Stimulated activated CD4-positive, alpha-beta T cell treated with anti-CD3 and anti-CD28 coated beads, Interleukin-15, amount 100 ng/mL, for 1 hour (primary cell): ENCODE results near the gene ZNHIT6.

ENCODE experiments used
- DNase-seq, 2 donors: peaks; one replicate each; pipeline ENCODE4 v3.0.0-alpha.2; 2020; ENCODE audit warnings: low read depth in 1 of 2, low spot score in 1 of 2

The ZNHIT6 gene

DNA sequence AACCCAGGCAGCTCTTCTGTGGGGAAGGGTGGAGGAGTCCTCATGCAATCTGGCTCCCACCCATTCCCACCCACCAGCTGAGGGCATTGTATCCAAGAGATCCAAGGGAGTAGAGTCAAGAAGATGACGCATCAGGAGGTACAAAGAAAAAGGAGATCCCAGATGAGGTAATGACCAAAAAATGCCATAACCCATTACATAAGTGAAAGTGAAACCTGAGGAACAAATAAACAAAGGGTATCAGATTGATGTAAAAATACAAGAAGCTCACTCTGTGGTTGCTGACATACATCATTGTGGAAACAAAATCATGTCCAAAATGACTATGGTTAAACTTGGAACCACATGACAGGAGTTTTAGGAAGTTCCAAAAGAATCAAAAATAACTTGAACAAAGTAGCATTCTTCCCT is 85.2 kb downstream of the ZNHIT6 start:
- no peak for DNase-seq

DNA sequence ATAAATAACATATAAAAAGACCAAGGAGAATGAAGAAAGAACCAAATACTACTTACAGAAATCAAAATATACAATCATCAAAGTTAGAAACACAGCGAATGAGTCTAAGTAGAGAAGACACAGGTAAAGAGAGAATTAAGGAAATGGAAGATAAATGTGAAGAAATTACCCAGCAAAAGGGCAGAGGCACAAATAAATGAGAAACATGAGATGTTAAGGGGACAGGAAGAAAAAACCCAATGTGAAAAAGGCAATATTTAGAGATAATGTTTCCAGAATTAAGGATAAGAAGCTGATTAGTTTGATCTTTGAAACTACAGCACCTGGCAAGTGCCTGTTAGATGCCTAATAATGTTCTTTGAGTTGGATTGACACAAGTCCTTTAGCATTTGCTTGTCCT is 86.8 kb downstream of the ZNHIT6 start:
- DNase-seq = no peak

DNA sequence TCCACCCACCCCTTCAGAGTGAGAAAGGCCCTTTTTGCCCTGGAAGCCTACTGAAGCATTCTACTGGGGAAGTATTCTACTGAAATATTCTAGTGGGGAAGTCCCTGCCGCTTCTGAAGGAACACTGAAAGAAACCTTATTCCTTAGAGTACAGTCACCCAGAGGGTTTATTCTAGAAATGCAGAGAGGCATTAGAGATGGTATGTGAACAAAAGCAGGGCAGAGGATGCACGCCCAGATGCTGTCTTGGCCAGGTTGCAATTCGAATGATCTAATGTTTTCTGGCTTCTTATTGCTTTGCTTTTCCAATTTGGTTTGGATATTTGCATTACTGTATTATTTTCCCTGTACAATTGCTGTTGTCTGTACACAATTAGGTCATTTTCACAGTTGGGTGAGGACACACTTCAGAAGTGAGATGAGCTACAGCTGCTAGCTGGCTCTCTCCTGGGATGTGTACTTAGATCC is 90.6 kb downstream of the ZNHIT6 start:
- no peak for DNase-seq

DNA sequence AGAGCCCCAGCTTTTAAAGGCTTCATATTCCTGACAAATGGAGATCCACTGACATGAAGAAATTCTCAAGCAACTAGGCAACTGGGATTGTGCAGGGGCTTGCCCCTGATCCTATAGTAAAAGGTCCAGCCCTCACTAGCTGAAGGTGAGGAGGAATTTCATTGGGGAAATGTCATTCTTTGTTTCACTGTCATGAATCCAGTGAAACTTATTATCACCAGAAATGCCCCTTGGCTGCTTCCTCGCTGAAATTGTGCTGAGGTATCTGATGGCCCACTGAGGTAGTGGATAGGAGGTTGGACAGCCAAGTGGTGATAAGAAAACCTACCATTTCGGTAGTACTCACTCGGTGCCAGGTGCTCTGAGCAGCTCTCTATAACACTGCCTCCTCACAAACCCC is 91.5 kb downstream of the ZNHIT6 start:
- DNase-seq = no peak

DNA sequence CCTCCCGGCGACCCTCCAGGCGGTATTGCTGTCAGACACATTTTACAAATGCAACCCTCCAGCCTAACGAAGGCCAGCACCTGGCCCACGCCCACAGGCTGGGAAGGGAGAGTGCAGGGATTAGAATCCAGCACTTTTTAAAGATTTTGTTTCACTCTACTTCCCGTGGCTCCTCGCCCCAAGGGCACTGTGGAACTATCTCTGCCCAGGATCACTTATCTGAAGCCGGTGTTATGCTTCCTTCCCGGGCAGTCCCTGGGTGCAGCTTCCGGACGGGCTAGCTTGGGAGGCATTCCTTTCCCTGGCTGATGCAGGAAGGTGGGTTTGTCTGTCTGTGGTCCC is 91.9 kb downstream of the ZNHIT6 start:
- DNase-seq = no peak

DNA sequence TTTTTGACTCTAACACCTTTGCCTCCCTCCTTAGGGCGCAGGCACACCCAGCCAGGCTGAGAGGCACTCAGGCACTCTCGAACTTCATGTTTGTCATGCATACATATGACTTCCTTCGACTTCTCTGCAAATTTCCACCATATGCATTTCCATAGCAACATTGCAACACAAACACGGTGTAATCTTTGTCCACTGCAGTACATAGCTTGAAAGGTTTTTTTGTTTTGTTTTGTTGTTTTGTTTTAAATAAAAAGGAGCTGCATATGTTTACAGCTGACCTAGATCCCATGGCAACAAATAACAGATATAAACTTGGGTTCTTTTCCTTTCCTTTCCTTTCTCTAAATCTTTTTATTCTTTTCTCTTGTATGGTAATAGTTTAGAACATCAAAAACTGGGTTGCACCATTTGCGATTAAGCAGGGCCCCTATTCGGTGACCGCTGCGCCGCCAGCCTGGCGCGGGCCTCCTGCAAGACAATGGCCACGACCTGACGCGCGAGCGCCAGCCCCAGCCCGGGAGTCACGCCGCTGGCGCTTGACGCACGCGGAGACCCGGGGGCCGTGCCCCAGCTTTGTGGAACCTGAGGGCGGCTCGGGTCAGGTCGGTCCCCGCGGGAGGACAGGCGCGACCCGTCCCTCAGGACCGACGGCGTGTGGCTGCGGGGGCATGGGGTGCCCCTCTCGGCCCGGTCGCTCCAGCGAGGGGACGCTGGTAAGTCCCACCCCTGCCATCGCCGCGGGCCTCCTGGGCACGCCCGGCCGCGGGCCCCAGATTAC is 92.5 kb downstream of the ZNHIT6 start:
- no peak for DNase-seq

DNA sequence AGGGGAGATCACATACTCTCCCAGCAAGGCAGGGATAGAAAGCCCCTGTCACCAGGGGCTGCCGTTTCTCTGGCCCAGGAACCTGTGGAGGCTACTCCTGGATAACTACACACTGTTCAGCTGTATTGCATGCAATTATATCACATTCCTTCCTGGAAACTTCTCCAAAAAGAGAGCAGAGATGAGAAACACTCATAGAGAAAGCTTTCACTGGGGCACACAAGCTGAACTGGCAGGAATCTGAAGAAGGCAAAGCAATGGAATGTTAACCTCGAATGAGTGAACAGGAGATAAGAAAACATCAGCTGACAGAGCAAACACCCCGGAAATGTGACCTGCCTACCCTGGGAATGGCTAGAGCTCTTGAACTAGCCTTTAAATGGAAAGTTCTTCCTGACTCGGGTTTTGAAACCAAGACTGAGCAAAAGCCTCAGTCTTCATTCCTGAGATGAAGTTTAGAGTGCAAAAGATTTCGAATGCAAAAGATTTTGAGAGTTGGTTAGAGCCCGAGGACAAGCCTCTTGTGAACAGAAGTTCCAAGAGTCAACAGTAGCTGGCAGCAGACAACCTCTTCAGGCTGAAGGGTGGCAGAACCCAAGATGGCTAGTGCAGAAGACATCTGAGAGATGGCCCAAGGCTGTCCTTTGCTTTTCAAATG is 95.4 kb downstream of the ZNHIT6 start:
- DNase-seq = no peak

DNA sequence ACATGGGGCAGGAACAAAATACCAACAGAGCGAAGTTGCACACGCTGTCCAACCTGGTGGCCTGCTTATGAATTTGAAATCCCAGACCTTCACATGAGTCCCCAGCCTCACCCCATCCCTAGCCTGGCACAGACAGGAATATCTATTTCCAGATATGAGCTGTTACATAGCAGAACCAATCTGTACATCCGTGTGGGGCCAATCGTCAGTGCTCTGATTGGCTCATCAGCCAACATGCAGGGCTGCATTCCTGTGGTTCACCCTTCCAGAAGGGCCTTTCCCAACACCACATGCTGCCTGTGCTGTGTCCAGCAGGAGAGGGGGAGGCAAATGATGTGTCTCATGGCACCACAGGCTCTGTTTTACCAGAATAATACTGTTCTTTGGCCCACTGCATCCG is 96.4 kb downstream of the ZNHIT6 start:
- DNase-seq = no peak

DNA sequence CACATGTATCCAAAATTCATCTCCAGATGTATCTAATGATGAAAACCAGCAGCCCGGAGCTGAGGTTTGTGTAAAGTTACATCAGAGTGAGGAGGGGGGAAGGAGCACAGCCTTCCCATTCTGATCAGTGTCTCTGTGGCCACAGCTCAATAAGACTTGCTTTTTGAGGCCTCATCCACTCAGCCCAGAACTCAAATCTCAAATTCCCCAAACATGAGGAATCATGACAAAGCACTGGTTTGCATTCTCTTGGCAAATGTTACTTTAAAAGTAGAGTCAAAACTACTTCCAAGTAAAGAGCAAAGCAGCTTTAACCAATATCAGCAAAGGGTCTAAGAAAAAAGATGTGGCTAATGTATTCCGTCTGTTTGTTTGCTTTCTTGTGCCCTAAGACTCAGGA is 96.8 kb downstream of the ZNHIT6 start:
- DNase-seq = no peak

DNA sequence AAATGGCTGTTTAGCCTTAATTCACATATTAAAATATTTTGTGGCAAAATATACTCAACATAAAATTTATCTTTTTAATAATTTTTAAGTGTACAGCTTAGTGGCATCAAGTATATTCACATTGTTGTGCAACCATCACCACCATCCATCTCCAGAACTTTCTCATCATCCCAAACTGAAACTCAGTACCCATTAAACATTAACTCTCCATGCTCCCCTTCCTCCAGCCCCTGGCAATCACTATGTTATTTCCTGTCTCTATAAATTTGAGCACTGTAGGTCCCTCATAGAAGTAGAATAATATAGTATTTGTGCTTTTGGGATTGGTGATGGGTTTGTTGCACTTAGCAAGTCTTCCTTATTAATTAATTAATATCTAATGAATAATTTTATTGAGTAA is 98.3 kb downstream of the ZNHIT6 start:
- DNase-seq = no peak

DNA sequence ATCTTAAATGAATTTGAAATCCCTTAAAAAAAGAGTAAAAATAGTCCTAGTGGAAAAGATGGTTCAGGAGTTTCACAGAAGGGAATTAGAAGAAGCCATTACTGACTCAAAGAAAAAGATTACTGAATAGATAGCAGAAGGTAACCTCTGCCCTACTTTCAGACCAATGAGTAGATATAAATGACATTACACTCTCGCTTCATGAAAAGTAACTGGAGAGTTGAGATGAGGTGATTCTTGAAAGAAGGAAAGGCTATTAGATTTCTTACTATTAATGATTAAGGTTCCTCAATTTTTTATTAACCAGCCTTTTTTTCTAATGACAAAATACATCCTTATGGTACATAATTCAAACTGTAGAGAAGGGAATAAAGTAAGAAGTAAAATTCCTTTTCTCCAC is 99.4 kb downstream of the ZNHIT6 start:
- no peak for DNase-seq

DNA sequence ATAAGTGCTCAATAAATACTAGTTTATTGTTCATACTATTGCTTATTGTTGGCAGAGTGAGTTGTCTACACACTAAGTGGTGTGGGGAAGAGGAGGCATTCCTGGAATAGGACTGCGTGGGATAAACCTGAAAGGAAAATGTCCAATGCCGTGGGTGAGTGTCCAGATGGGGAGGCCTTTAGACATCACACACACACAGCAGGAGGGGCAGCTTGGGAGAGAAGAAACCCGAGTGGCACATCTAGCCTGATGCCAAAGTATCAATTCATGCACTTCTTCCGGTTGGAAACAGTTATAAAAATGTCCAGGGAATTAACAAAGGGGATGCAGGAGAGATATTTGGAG is 100.3 kb downstream of the ZNHIT6 start:
- DNase-seq = no peak

DNA sequence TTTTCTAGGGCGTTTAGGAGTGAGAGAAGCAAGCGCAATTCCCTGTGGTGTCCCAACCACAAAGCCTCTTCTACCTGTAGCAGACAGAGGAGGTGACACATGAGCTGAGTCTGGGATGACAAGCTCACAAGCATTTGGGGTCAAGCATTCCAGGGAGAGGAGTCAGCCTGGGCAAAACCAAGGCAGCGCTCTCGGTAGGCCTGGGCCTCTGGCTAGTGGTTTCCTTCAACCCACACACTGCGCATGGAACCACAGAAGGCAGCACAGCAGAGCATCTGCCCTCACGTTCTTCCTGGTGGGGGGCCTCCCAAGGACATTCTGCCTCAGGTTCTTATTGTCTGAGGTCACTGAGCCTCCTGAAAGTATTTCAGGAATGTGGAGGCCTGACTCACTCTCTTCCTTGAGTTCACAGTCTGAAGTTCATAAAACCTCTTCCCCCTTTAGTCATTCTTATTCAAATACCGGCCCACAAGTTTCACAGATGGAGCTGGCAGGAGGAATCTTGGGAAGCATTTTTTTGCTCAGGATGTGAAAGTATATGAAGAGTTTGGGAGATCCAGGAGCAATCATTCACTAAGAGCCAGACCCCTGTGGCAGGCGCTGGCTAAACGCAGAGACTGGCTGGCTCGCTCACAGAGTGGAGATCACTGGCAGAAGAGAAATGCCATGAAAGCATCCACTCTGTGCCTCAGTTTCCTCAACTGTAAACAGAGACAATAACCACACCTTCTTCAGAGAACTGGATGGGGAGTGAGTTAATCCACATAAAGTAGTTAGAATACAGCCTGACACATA is 100.9 kb downstream of the ZNHIT6 start:
- no peak for DNase-seq

DNA sequence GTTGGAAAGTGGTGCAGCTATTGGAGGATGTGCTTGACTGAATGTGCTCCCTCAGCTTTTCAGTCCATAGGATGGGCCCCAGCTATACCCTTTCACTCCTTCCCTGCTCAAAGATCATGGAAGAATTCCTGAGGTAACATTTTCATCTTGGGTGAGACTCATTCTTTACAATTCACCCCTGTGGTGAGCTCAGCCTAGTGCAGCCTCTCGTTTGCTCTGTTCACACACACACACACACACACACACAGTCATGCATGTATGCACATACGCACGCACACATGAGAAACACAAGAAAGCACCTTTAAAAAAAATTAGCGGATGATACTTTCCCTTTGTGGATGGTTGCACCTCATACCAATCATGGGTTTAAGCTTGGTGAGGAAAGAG is 101.8 kb downstream of the ZNHIT6 start:
- no peak for DNase-seq

DNA sequence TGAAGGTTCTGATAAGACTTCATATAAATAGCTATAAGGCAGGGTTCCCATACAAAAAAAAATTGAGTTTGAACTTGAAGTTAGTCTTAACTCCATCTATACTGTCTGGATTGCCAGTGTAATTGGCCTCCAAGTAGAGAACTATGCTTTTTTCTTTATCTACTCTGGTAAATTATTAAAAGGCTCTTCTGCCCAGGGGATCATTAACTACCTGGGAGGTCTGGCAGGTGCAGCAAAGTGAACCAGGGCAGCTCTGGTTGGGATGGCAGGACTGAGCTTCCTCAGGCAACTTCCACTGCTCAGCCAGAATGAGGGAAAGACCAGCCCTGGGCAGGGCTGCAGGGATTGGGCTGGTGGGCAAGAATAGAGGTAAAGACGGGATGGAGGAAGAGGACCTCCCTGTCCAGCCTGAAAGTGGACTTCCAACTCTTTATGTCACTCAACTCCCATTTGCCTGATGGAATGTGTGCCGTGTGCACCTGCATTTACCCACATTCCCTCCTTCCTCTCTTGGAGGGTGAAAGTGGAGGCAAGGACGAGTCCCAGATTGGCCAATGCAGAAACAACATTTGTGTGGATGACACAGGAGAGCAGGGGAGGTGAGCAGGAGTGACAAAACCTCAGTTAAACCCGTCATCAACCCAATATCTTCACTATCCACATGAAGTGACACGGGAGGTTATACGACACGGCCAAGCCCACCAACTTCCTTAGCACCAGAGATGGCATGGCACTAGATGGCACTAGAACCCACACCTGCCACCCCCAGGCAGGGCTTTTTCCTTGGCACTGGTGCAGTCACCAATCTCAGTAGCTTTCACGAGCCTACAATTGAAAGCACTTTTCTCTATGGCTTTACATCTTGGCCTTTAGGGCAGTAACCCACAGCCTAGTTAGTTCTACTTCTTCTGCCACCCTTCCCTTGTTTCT is 102.5 kb downstream of the ZNHIT6 start:
- no peak for DNase-seq

DNA sequence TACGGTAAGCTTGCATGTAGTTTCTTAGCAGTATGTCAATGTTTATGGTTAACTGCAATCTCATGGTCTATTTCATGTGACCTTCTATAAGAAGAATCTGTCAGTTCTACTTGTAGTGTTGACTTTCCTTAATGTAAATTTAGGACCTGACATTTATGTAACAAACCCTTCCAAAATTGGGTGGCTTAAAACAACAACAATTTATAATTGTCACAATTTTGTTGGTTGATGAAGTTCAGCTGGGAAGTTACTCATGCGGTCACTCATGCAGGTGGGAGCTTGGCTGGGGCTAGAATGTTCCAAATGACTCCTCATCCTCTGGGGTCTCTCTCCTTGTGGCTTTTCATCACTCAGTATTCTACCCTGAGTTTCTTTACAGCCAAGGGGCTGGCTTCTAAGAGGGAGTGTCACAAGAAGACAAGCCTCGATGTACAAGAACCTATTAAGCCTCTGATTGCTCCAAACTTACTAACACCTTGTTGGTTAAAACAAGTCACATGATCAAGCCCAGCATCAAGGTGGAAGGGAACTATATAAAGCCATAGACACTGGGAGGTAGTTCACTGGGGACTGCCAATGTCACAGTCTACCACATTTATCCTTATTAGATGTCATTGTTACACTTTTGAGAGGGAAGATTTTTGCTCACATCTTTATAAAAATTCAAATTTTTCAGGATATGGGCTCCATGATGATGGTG is 103.8 kb downstream of the ZNHIT6 start:
- no peak for DNase-seq

DNA sequence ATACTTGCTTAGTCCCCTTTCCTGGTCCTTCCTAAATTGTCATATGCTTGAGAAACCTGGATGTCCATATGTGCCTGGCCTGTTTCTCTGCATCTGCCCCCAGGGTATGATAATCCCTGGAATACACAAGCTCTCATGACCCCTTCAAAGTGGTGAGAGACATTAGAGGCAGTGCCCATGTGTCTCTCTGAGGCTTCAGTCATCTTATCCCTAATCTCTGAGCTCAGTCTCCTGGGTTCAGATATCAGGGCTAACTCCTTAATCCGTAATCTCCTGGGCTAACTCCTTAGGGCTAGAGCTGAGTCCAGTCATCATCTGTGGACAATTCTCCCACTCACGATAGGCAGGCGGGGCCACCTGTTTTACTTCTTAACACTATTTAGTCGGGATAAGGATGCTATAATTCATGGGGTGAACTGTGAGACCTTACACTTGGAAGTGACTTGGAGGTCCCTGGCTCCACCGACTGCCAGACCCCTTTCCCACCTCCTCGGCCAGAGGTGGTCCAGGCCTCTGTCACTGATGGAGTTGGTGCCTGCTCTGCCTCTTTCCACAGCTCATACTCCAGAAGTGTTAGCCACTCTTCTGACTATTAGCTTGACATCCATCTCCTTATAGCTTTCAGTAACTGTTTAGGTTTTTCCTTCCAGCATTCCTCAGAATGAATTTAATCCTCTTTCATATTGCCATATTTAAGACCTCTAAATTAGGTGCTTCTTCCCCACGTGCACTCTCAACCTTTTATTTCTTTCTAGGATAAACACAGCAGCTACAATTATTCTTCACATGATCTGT is 105.0 kb downstream of the ZNHIT6 start:
- no peak for DNase-seq

DNA sequence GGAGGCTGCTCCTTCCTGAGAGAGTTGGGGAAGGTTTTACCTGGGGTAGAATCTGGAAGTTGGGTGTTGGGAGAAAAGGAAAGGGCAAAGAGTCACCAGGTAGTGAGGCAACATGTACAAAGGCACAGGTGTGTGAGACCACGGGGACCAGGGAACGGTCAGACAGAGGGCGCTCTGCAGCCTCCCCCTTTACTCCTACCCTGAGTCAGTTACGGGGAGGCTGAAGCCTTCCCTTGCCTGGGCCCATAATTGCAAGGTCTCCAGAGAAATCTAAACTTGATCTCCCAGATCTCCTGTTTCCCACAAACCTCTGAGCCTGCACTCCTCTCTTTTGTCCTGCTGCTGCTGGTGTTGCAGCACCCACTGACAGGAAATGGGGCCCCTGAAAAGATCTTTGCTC is 105.7 kb downstream of the ZNHIT6 start:
- no peak for DNase-seq

DNA sequence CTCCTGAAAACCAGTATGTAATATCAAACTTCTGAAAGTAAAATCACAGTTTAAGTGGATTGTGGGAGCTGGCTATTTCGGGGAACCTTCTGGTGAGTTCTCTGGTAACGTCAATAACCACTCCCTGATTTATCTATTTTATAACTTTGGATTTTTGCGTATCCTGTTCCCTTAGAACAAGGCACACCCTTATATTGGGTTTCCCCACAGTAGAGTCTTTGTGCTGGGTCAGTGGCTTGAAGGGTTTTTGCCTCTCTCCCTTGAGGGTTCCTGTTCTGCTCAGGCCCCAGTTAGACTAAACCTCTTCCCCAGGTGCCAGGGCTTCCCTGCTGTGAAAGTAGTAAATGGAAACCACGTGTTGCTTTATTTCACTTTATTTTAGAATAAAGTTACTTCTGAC is 106.3 kb downstream of the ZNHIT6 start:
- no peak for DNase-seq

DNA sequence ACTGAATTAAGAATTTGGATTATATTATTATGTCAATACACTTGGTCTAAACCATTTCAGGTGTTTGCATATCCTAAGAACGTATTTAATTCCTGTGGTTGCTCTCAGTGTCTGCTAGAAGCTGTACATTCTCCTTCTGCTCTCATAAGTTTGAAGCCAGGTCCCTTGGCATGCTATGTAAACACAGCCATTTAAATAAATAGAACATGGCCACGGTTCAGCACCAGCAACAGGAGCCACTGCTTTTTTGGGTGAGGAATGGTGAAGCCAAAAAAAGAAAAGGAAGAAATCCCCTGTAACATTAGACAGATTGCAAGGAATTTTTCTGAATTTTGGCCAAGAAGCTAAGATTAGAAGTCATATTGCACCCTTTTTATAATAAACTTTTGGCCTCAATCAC is 108.6 kb downstream of the ZNHIT6 start:
- DNase-seq = no peak
